NCI-H226 (cell line): ENCODE measurements around the gene BMP5.

ENCODE experiments used
- DNase-seq: peaks from one replicate; pipeline ENCODE4 v3.0.0-alpha.2; 2015

The BMP5 gene

GRCh38 chr6:55705451-55706440 lies 169.6 kb downstream of the BMP5 start:
- no peak for DNase-seq

- no peak for DNase-seq
Observed at GRCh38 chr6:55704421-55704820, 171.0 kb downstream of the BMP5 start.
